GM19099 (cell line): Measurements from ENCODE around the gene PRR14L.

Experiments used
- POLR2A ChIP-seq: IDR thresholded peaks from 3 replicates; pipeline ENCODE4 v1.6.1; 2011; ENCODE audit warnings: low read depth; ENCODE audit not compliant: insufficient read length; ENCODE audit errors: extremely low read depth

PRR14L gene

DNA sequence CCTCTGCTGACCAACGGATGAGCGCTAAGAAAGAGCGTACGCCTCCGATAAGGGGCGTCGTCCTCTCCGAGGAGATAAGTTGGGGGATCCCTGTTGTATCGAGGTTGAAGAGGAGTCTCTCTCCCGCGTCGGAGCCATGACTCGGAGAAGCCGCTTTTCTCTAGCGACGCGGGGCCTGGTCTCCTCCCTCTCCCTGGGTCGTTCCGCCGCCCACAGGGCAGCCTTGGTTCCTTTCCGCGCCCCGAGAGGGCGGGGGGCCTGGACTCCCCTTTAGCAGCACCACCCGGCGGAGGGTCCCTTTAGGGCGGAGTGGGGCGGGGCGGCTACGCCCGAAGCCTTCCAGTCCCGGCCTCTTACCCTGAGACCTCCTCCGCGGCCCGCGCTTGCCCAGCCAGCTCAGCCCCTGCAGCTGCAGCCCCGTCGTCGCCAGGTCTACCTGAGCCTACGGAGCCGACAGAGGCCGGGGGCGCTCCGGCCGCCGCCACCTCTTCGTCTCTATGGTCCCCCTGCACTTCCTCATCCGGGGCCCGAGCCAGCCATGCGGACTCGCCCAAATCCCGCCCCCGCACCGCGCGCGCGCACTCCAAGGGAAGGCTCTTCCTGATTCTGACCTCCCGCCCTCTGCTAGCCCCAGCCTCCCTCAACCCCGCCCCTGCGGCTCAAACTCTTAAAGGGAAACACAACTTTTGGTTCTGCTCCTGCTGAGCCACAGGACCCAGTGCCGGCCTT is at the start of gene PRR14L:
TSS of gene PRR14L (minus strand) at position 497 of the 729 bp plus-strand sequence. CDS start 11,272 bp downstream, outside the sequence.
- TF ChIP-seq POLR2A: peak; percentile 96

DNA sequence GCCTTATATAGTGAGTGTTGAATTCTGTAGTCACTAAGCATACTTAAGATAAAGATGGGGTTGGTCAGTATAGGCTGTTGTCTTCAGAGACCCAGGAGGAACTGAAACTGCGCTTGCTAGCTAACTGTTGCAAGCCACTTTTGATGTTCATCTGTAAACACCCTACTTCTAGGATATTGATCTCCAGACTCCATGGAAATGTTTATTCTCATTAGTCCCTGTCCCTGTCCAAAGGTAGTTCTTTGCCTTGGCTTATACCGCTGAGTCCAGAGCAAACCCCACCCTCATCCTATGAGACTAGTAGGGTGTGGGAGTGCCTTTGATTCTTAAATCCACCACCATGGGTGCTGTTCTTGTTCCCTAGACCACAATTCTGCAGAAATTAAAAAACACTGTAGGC is 40.3 kb upstream of the PRR14L start:
- no peak for TF ChIP-seq POLR2A

DNA sequence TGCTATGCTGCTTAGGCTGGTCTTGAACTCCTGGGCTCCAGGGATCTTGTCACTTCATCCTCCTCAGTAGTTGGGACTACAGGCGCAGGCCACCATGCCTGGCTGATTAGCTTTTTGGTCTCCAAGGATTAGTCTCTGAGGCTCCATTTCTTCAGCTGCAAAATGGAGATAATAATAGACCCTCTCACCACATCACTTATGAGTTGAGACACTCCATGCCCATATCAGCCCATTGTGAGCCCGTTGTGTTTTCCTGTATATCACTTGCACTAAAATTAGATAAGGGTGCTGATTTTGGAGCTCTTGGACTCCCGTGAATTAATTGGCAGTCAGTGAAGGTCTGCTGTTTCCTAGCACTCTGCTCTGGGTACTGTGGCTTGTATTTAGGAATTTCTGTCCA is 39.9 kb upstream of the PRR14L start:
- TF ChIP-seq POLR2A: no peak

DNA sequence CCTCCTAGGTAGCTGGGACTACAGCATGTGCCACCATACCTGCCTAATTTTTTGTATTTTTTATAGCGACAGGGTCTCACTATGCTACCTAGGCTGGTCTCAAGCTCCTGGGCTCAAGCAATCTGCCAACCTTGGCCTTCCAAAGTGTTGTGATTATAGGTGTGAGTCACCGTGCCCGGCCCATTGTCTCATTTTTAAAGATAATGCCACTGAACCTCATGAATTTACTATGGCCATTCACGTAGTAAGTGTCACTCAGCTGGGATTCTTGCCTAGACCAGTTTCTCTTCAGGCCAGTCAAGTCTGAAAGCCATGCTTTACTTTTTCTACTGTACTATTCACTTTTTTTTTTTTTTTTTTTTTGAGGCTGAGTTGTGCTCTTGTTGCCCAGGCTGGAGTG is 26.3 kb upstream of the PRR14L start:
- TF ChIP-seq POLR2A: no peak

DNA sequence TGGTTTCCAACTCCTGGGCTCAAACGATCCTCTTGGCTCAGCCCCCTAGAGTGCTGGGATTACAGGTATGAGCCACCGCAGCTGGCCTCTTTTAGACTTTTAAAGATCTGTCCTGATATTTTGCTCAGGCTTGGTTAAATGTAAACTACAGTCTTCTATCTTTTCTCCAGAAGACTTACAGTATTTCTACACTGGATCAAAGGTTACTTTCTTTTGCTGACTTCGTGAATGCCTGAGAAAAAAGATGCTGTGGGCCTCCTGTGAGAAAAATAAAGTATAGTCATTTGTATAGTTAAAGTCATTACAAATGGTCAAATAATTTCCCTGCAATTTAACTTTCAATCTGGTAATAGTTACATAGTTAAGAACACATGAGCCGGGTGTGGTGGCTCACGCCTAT is 23.5 kb upstream of the PRR14L start:
- no peak for TF ChIP-seq POLR2A

DNA sequence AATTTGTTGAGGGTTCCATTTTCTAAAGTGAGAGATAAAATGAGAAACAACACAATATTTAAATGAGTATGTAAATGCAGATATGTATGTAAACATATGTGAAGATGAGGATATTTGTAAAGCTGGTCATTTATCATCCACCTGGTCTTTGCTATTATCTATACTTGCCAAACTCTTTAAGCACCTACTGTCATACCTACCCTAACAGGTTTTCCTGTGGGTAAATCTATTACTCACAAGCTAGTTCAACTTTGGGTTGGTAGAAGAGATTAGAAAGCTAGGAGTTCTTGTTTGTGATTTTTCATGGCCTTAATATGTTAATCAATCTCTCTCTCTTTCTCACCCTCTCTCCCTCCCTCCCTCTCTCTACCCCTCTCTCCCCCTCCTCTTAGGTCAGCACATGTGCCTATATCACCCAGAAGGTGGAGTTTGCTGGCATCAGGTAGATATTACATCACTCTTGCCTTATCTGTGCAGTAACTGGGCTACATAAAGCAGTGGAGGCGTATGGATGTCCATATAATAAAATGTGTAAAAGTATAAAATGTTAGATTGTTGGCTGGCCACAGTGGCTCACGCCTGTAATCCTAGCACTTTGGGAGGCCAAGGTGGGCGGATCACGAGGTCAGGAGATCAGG is 18.6 kb upstream of the PRR14L start:
- no peak for TF ChIP-seq POLR2A

DNA sequence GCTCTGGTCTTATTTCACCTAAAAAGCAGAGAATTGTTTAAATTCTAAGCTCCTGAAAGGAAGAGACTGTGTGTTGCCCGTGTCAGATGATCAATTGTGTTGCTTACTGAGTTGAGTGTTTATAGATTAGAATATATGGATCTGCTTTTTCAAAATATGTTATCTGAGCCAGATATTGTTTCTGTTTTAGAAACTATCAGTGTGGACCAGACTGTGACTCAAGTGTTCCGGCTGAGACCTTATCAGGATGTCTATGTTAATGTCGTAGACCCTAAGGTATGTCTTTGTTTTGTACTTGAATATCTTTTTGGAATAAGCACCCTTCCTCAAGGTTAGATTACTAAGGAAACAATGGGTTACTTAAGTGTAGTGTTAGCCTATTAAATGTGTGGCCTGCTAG is 14.9 kb upstream of the PRR14L start:
- TF ChIP-seq POLR2A: no peak

DNA sequence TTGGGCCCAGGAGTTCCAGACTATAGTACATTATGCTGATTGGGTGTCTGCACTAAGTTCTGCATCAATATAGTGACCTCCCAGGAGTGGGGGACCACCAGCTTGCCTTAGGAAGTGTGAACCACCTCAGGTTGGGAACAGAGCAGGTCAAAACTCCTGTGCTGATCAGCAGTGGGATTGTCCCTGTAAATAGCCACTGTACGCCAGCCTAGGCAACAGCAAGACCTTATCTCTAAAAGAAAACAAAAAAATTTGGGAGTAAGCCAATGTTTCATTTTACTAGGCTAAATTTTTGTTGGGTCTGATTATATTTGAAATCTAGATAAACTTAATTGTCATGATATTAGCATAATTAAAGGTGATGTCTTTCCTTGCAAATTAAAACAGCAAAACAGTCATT is 7.3 kb upstream of the PRR14L start:
- no peak for TF ChIP-seq POLR2A

DNA sequence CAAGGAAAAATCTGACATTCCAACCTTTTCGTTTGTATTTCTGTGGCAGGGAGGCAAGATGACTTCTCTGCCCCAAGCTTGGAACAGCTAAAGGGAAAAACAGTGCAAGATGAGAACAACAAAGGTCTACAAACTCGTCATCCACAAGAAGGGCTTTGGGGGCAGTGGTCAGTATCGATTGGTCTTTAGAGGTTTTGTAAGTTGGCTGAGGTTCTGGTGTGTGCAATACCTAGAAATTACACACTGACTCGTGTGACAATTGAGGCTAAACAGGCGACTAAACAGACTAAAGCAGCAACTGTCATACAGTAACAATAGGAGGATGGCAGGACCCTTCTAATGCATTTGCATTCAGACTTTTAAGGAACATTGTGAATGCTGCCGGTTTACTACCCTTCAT is 4.9 kb upstream of the PRR14L start:
- no peak for TF ChIP-seq POLR2A

DNA sequence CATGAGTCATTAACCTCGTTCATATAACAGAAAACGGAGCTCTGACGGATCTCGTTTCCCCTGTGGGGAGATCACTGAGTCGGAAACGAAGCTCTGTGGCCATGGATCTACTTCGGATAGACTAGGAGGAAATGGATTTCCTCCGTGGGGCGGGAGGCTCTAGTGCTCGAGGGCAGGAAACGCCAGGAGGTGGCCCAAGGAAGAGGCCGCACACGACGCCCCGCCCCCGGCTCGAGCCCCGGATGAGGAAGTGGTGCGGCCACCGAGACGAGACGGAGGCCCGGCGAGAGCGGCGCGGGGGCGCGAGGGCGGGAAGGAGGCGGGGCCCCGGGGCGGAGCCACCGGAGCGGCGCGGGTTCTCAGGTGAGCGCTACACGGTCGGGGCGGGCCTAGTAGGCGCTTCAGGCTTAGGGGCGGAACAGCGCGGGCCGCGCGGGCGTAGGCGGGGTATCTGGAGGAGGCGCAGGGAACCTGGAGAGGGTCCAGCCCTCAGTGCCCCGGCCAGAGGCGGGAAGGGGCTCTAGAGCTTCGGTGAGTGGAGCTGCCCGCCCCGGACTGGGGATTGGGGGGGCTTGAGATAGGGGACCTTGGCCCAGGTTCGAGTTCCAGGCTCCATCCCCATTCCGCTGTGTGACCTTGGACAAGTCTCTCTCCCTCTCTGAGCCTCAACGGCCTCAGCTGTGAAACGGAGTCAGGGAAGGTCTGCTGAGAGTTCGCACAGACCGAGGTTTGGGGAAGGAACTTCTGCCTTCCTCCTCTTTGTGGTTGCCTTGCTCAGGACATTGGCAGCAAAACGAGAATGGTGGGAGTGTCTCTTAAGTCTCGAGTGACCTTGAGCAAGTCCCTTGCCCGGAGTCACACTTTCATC is 3.9 kb upstream of the PRR14L start, which contains the start of gene DEPDC5:
TSS of gene DEPDC5 (plus strand) at position 386 of the 868 bp plus-strand sequence. CDS start 903 bp downstream, outside the sequence.
- peak; percentile 94 for TF ChIP-seq POLR2A

DNA sequence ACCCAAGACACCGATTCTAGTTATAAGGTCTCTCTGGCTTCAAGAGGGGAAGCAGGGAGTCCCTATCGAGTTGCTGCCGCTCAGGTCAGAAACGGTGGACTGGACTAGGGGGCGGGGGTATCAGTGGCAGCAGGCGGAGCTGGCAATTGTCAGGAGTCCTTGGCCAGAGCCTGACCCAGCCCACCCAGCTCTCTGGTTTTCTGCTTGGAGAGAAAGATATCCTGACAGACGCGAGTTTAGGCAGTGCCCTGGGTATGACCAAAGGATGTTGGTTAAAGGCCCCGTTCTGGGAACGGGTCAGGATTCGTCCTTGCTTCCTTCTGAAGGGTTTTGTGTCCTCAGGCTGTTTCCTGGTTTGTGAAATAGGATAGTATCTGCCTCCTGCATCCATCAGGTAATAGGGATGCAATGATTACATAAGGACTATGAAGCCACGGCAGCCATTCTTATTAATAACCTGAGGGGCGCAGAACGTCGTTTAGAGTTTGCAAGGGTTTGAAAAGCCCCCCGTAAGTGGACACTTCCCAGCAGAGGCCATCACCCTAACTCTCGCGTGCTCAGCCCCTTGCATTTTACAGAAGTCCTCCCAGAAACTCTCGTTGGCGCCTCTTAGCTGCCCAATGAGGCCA is 3.2 kb upstream of the PRR14L start:
- no peak for TF ChIP-seq POLR2A

DNA sequence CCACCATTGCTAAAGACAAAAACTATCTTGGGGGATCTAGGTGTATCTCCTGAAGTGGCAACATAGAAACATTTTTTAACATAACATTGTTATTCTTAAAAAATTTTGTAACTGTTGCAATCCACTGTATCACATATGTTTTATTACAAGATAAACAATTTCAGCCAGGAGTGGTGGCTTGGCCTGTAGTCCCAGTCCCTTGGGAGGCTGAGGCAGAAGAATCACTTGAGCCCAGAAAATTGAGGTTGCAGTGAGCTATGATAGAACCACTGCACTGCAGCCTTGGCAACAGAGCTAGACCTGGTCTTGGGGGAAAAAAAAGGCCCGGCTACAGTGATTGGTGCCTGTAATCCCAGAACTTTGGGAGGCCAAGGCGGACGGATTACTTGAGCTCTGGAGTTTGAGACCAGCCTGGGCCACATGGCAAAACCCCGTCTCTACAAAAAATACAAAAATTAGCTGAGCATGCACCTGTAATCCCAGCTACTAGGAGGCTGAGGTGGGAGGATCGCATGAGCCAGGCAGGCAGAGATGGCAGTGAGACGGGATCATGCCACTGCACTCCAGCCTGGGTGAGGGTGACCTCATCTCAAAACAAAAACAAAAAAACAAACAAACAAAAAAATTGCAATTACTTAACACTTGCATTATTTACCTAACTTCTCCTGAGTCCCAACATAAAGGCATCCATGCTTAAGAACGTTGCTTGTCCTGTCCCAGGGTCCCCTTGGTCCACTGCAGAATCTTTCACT is 2.3 kb upstream of the PRR14L start:
- TF ChIP-seq POLR2A: no peak

DNA sequence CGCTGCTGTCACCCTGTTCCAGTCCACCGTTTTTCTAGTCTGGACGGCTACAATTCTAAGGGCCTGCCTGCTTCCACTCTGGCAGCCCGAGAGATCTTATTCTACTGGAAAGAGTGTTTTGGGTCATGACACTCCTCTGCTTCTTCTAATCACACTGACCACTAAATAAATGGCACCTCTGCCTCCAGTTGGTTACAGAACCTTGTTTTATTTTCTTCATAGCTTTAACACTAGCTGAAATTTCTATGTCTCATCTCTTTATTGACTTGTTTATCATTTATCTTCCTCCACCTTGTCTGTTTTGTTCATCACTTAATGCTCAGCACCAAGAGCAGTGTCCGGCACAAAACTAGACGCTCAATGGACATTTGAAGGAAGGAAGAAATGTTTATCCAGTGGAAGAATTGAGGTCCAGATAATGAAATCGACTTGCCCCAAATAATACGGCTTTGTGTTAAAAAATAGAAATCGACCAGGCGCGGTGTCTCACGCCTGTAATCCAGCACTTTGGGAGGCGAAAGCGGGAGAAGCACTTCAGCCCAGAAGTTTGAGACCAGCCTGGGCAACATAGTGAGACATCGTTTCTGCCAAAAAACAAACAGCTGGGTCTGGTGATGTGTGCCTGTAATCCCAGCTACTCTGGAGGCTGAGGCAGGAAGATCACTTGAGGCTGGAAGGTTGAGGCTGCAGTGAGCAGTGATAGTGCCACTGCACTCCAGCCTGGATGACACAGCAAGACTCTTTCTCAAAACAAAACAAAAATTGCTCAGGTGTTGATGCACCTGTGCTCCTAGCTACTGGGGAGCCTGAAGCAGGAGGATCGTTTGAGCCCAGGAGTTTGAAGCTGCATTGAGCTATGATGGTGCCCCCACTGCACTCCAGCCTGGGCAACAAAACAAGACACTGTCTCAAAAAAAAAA is 693 bp upstream of the PRR14L start:
- TF ChIP-seq POLR2A: no peak

DNA sequence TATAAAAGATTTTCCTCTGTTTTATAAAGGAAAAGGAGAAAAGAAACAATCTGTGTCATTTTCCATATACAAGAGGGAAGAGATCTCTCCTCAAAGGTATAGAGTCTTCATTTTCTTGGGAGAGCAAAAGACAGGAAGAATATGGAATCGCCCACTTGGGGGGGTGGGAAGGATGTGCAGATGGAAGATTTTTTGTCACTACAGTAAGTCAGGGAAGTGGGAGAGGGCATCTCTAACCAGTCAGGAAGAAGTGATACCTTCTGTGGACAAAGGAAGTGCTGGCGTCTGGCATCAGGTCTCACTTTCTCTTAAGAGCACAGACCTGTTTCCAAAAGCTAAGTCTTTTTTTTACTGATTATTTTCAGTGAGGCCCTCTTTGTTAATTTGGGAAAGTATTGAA is 1.4 kb downstream of the PRR14L start:
- no peak for TF ChIP-seq POLR2A

DNA sequence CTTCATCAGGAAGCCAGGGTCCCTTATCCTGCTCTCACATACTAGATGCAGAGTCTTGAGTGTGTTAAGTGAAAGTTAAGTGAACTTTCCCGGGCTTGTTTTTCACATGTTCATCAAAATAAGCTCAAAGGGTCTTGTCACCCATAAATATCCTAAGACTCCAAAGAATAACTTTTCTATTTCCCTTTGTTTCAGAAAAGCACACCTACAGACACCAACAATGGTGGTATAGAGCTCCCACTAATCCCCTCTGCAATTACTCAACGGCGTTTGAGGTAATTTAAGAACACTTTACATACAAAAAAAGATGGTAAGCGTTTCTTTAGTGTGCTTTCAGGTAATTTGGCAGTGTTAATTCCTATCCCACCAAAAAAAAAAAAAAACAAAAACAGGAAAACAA is 2.5 kb downstream of the PRR14L start:
- TF ChIP-seq POLR2A: no peak
